HG02870 (cell line): Measurements from ENCODE around the gene ABLIM3.

ENCODE experiments used
- ATAC-seq: cut with Tn5 transposase; IDR thresholded peaks from one replicate; pipeline ENCODE4 v1.9.1; 2021; ENCODE audit warnings: mild to moderate bottlenecking, moderate library complexity; ENCODE audit not compliant: unreplicated experiment

ABLIM3 gene

DNA sequence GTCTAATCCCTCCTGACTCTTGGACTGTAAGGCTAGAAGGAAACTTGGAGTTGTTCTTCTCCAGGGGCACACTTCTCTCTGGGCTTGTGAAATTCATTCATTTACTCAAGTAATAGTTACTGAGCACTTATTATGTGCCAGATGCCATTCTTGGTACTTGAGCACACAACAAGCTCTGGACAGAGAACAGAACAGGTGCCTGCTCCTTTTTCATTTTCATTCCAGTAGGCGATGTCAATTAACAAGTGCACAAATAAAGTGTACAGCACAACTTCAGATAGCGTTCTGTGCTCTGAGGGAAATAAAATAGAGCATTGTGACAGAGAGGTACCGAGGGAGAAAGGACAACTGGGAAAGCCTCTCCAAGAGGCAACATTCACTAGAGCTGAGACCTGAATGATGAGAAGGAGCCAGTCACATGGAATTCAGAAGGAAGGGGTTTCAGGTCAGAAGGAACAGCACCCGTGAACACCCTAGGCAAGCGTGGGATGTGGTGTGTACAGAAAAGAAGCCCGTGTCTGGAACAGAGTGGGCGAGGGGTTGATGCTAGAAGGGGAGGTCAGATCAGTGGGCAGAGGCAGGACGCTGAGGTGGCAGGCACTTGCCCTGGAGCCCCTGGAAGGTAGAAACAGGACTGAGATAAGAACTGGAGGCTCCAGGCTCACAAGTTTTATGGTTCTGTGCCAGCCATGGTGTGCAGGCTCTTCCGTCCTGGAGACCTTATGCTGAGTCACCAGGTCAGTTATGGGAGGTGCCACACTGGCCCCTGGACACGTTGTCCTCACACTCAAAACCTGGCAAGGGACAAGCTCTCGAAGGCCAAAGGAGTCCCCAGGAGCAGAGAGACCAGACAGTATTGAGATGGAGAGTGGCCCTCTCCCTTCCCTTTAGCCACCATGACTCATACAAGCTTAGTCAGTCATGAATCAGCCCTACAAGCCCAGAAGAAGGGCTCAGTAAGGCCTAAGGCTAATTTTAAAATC lies 7.2 kb upstream of the ABLIM3 start:
- no peak for ATAC-seq

- no peak for ATAC-seq
Observed at GRCh38 chr5:149134778-149135500, 6.4 kb upstream of the ABLIM3 start.

DNA sequence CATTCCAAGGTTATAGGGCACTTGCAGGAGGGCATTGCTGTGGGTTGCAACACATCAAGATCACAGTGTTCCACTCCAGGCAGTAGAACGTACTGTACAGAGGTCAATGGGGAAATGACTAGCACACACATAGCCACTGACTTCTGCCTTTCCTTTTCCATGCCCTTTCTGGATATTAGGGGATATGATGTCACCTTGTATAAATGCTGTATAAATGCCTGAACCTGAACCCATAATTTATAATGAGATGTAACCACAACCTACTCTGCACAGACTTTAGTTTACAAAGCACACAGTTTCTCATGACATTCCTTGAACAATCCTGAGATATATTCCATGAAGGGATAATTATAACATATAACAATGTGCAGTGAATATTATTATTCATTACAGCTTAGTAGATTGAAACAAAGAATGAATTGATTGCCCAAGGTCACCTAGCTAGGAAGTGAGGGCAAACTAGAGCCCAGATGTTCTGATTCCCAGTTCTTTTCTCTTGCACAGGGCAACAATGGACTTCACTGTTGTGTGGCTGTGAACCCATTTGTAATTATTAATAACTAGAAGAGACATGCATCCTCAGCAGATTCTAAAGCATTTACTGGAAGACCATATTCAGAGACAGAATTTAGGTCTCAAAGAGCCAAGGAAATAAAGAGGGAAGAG lies 5.6 kb upstream of the ABLIM3 start:
- ATAC-seq = no peak

- no peak for ATAC-seq
Observed at GRCh38 chr5:149138182-149138923, 2.9 kb upstream of the ABLIM3 start.

- ATAC-seq = no peak
Observed at GRCh38 chr5:149140197-149141002, 893 bp upstream of the ABLIM3 start.

- ATAC-seq = no peak
Observed at GRCh38 chr5:149141957-149142851, 911 bp downstream of the ABLIM3 start.

- no peak for ATAC-seq
Observed at GRCh38 chr5:149143470-149143869, 2.2 kb downstream of the ABLIM3 start.

DNA sequence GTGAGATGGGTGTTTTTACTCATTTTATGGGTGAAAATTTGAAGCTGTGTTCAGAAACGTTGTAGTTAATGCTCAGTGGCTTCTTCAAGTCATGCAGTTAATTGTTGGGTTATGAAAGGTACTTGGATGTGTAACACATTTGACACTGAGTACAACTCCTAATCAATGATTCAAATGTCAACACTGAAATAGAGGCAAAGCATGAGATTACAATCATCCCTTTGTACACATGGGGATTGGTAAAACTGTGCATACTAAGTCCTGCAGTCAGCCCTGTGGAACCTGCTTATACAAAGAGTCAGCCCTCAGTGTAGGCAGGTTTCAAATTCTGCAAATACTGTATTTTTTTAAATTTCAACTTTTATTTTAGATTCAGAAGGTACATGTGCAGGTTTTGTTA lies 3.3 kb downstream of the ABLIM3 start:
- no peak for ATAC-seq

- no peak for ATAC-seq
Observed at GRCh38 chr5:149145138-149145537, 3.8 kb downstream of the ABLIM3 start.

GRCh38 chr5:149147676-149148075 lies 6.4 kb downstream of the ABLIM3 start:
- ATAC-seq = no peak

DNA sequence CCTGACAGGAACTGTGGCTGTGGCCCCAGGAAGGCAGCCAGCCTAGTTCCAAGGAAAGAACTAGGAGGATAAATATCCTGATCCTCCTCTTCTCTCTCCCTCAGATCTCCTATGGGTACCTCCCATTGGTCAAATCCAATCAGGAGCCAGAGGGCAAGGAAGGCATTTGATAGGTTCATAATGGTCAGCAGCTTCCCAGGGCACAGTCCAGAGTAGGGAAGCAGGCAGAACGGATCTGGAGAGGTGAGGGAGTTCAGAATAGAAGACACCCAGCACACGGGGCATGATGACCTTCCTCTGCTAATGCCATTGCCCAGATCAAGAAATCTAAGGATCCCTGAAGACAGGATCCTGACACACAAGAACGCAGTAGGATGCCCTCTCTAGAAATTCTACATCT lies 8.6 kb downstream of the ABLIM3 start:
- ATAC-seq = no peak

- ATAC-seq = no peak
Observed at GRCh38 chr5:149150457-149150856, 9.2 kb downstream of the ABLIM3 start.

- no peak for ATAC-seq
Observed at GRCh38 chr5:149151717-149152116, 10.4 kb downstream of the ABLIM3 start.

DNA sequence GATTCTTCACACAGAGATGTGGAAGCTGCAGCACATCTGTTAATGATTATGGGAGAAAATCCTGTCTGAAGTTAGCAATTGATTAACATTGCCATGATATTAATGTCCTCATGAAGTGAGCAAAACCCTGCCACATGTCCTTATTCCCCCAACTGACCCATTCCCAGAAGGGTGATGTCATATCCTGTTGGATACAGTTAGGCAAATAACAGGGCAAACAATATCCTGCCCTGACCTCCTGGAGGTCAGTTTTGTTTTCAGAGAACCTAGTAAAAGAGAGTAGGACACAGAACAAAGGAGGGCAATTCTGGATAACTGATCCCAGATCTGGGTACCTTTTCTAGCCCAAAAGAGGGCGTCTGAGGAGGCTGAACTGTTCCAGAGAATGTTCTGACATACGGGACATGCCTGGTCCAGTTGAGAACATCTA lies 11.0 kb downstream of the ABLIM3 start:
- no peak for ATAC-seq

DNA sequence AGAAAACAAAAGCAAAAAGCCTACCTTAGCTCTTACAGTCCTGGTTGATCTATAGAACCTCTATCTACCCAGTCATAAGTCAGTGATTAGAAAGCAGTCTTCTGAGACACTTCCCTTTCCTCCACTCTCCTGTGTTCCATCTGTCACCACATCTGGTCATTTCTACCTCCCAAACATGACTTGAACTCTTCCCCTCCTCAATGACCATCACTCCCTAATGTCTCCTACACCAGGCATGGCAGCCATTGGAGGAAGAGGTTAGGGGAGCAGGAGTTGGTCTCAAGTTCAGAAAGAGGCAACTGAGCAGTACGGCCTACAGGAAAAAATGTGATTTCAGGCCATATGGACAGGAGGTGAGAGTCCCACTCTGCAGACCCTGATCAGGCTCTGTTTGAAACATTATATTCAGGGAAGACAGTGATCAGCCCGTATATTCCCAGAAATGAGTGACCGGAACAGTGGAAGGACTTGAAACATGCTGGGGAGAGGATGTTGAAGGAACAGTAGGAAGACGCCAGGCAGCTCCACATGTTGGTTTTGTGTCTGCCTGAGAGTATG lies 12.0 kb downstream of the ABLIM3 start:
- ATAC-seq = no peak

DNA sequence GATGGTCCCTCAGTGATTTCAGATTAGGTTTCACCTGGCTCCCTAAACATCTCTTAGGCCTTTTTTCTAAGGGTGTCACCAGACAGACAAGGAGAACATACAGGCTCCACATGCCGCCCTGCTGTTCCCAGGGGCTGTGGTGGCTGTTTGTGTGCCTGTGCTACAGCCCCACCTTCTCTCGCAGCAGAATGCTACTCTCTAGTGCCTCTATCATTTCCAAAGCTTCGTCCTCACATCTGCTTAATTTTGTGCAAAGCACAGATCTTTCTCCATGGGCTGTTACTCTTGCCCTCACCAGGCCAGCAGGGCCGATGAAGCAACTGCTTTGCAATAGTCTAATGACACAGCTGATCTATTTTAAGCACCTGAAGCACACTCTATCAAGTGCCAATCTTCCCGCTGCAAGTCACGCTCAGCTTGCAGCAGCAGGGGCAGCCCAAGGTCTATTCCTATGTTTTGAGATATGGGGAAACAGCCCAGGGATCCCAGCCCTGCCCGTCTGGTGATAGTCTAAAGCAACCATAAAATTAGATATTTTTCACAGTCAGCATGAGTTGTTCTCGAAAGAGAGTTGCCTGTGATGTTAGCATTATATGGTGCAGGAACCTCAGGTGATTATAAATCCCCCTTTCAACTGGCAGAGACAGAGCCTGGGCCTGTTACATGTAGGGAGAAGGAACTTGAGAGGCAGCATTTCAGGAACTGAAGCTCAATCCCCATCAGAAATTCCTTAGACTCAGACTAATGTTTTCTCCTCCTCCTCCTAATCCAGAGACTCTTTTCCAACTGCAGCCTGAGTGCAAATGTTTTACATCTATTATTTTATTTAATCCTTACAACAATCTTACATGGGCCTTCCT lies 12.7 kb downstream of the ABLIM3 start:
- ATAC-seq = no peak

GRCh38 chr5:149154650-149155049 lies 13.4 kb downstream of the ABLIM3 start:
- no peak for ATAC-seq
